DOHH2 (cell line): ENCODE data around the gene PLAC8.
"Not testable (repeated sequence)": the region's sequence is repeated elsewhere in the genome, so short reads cannot be mapped to it uniquely, and the experiment has no call there.

Experiments used
- H3F3A ChIP-seq: fragments of 200-600 bp; sonication (generic), shearing (Covaris generic); 2 replicates; pipeline ENCODE4 v1.6.0; 2016; ENCODE audit warnings: antibody characterized with exemption, mild to moderate bottlenecking; ENCODE audit not compliant: control insufficient read depth, insufficient read depth
- H3K27ac ChIP-seq: fragments of 200-600 bp; sonication (generic); 2 replicates; pipeline ENCODE4 v1.5.1; 2014; ENCODE audit warnings: low read depth, mild to moderate bottlenecking, low read length, moderate library complexity
- H3K27me3 ChIP-seq: fragments of 200-600 bp; sonication (generic); 2 replicates; pipeline ENCODE4 v1.6.1; 2014; ENCODE audit warnings: mild to moderate bottlenecking, low read length, mixed read lengths; ENCODE audit not compliant: control insufficient read depth
- H3K36me3 ChIP-seq: fragments of 200-600 bp; sonication (generic); 2 replicates; pipeline ENCODE4 v1.6.1; 2014; ENCODE audit warnings: mild to moderate bottlenecking, low read length, moderate library complexity, mixed read lengths; ENCODE audit not compliant: control insufficient read depth
- H3K4me1 ChIP-seq: fragments of 200-600 bp; sonication (generic); 2 replicates; pipeline ENCODE4 v1.6.1; 2014; ENCODE audit warnings: mild to moderate bottlenecking, low read length, mixed read lengths; ENCODE audit not compliant: control insufficient read depth
- H3K4me2 ChIP-seq: fragments of 200-600 bp; sonication (generic); 2 replicates; pipeline ENCODE4 v1.6.0; 2014; ENCODE audit warnings: mild to moderate bottlenecking, low read length, moderate library complexity
- H3K4me3 ChIP-seq: fragments of 200-600 bp; sonication (generic); 2 replicates; pipeline ENCODE4 v1.5.1; 2014; ENCODE audit warnings: mild to moderate bottlenecking, low read length, mixed read lengths
- H3K79me2 ChIP-seq: fragments of 200-600 bp; sonication (generic); 2 replicates; pipeline ENCODE4 v1.6.1; 2014; ENCODE audit warnings: mild to moderate bottlenecking, low read length, mixed read lengths; ENCODE audit not compliant: control insufficient read depth
- H3K9me2 ChIP-seq: fragments of 200-600 bp; sonication (generic); replicated peaks from 2 replicates; pipeline ENCODE4 v1.6.1; 2014; ENCODE audit warnings: mild to moderate bottlenecking, low read length, mixed read lengths; ENCODE audit not compliant: control insufficient read depth
- H3K9me3 ChIP-seq: fragments of 200-600 bp; sonication (generic); 2 replicates; pipeline ENCODE4 v1.6.1; 2014; ENCODE audit warnings: antibody characterized with exemption, low read length, mixed read lengths; ENCODE audit not compliant: control insufficient read depth, insufficient read depth
- H4K20me1 ChIP-seq: fragments of 200-600 bp; sonication (generic); 2 replicates; pipeline ENCODE4 v1.6.0; 2014; ENCODE audit warnings: low read depth, mild to moderate bottlenecking, antibody characterized with exemption, low read length, moderate library complexity; ENCODE audit not compliant: control insufficient read depth, insufficient read depth
- CTCF ChIP-seq: fragments of 200-600 bp; sonication (generic); IDR thresholded peaks from one replicate; pipeline ENCODE4 v1.5.1; 2014; ENCODE audit warnings: antibody characterized with exemption, mild to moderate bottlenecking, low read depth, low read length; ENCODE audit not compliant: poor library complexity, severe bottlenecking
- EZH2phosphoT487 ChIP-seq: fragments of 200-600 bp; sonication (generic); IDR thresholded peaks from 2 replicates; pipeline ENCODE4 v1.6.1; 2017; ENCODE audit warnings: borderline replicate concordance, mild to moderate bottlenecking, antibody characterized with exemption, low read length, moderate library complexity, mixed read lengths

Gene PLAC8

GRCh38 chr4:83046693-83047473, 67.6 kb downstream of the PLAC8 start:
- peaks cover 17% of the 10 kb centered on the region for H3K36me3 ChIP-seq
- TF ChIP-seq CTCF (no peak), EZH2phosphoT487 (no peak)
- no peak overlapping the region for H3K4me3 ChIP-seq
- no peaks in the 10 kb centered on the region for H3F3A ChIP-seq
- H3K9me3 ChIP-seq: no peaks in the 10 kb centered on the region
- no peaks in the 10 kb centered on the region for H4K20me1 ChIP-seq
- no peak overlapping the region for H3K4me2 ChIP-seq
- H3K9me2 ChIP-seq: no peaks in the 10 kb centered on the region
- peaks cover 21% of the 10 kb centered on the region for H3K4me1 ChIP-seq
- no peak overlapping the region for H3K27ac ChIP-seq
- H3K27me3 ChIP-seq: no peaks in the 10 kb centered on the region
- H3K79me2 ChIP-seq: peaks cover 17% of the 10 kb centered on the region

- H3K4me3 ChIP-seq: no peak overlapping the region
- H4K20me1 ChIP-seq: no peaks in the 10 kb centered on the region
- H3K79me2 ChIP-seq: peaks cover 41% of the 10 kb centered on the region
- H3K27me3 ChIP-seq: no peaks in the 10 kb centered on the region
- TF ChIP-seq EZH2phosphoT487: no peak
- TF ChIP-seq CTCF: no peak
- H3K4me2 ChIP-seq: no peak overlapping the region
- no peak overlapping the region for H3K27ac ChIP-seq
- H3K9me3 ChIP-seq: no peaks in the 10 kb centered on the region
- H3K9me2 ChIP-seq: no peaks in the 10 kb centered on the region
- H3K4me1 ChIP-seq: peaks cover 24% of the 10 kb centered on the region
- H3K36me3 ChIP-seq: no peaks in the 10 kb centered on the region
- H3F3A ChIP-seq: no peaks in the 10 kb centered on the region
Measured at GRCh38 chr4:83043801-83044407, 70.6 kb downstream of the PLAC8 start.

GRCh38 chr4:83043157-83043556, 71.4 kb downstream of the PLAC8 start:
- H3F3A ChIP-seq, H3K27me3 ChIP-seq, H3K9me3 ChIP-seq, H3K9me2 ChIP-seq, H3K27ac ChIP-seq, H3K4me2 ChIP-seq, H4K20me1 ChIP-seq, H3K36me3 ChIP-seq, H3K4me3 ChIP-seq: not testable (repeated sequence)
- Histone ChIP-seq H3K4me1 (peaks cover 26% of the 10 kb centered on the region), H3K79me2 (peaks cover 48% of the 10 kb centered on the region)

GRCh38 chr4:83040269-83040668, 74.3 kb downstream of the PLAC8 start:
- Histone ChIP-seq H3F3A (no peaks in the 10 kb centered on the region), H3K4me2 (no peak overlapping the region), H3K4me1 (peaks cover 31% of the 10 kb centered on the region), H3K9me2 (no peaks in the 10 kb centered on the region), H3K4me3 (no peak overlapping the region), H3K27me3 (no peaks in the 10 kb centered on the region), H3K79me2 (peaks cover 77% of the 10 kb centered on the region), H3K27ac (no peak overlapping the region), H3K36me3 (no peaks in the 10 kb centered on the region), H4K20me1 (no peaks in the 10 kb centered on the region), H3K9me3 (no peaks in the 10 kb centered on the region)
- TF ChIP-seq EZH2phosphoT487 (no peak), CTCF (no peak)
